Suppressor macrophage (primary cell): ENCODE data around the gene DNAH17.

Source experiments
- DNase-seq, 4 experiments: peaks; one replicate each; pipeline ENCODE4 v3.0.0-alpha.2; 2020 to 2022

DNAH17 gene

DNA sequence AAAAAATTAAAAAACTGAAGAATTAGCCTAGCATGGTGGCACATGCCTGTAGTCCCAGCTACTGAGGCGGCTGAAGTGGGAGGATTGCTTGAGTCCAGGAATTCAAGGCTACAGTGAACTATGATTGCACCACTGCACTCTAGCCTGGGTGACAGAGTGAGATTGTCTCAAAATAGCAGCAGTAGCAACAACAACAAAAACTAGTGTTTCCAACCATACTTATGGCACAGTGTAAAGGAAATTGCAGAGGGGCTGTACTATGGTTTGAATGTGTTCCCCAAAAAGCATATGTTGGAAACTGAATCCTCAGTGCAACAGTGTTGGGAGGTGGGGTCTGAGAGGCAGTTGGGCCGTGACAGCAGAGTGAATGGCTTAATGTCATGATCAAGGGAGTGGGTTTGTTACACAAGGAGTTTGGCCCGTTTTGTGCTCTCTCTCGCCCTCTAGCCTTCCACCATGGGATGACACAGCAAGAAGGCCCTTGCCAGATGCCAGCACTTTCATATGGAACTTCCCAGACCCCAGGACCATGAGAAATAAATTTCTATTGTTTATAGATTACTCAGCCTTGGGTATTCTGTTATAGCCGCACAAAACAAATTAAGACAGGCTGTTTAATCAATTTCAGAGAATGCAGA, 128.7 kb downstream of the DNAH17 start:
- peak; percentile 28 to 65 (median 42) for DNase-seq

DNA sequence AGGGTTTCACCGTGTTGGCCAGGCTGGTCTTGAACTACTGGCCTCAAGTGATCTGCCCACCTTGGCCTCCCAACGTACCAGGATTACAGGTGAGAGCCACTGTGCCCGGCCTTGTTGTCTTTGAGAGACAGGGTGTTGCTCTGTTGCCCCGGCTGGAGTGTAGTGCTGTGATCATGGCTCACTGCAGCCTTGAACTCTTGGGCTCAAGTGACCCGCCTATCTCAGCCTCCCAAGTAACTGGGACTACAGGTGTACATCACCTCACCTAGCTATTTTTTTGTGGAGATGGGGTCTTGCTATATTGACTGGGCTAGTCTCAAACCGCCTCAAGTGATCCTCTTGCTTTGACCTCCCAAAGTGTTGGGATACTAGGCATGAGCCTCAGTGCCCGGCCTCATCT, 130.4 kb downstream of the DNAH17 start:
- DNase-seq = no peak

GRCh38 chr17:78444392-78444791, 132.8 kb downstream of the DNAH17 start:
- no peak for DNase-seq

- peak; percentile 97 to 100 (median 98) for DNase-seq
Measured at GRCh38 chr17:78442648-78443218, 134.5 kb downstream of the DNAH17 start.

- DNase-seq = no peak
Measured at GRCh38 chr17:78441271-78441971, 135.8 kb downstream of the DNAH17 start.

GRCh38 chr17:78438694-78439325, 138.4 kb downstream of the DNAH17 start:
- no peak for DNase-seq

- DNase-seq = no peak
Measured at GRCh38 chr17:78438271-78438691, 138.9 kb downstream of the DNAH17 start.

- DNase-seq = no peak
Measured at GRCh38 chr17:78437508-78438169, 139.6 kb downstream of the DNAH17 start.

- no peak for DNase-seq
Measured at GRCh38 chr17:78435330-78436005, 141.7 kb downstream of the DNAH17 start.

DNA sequence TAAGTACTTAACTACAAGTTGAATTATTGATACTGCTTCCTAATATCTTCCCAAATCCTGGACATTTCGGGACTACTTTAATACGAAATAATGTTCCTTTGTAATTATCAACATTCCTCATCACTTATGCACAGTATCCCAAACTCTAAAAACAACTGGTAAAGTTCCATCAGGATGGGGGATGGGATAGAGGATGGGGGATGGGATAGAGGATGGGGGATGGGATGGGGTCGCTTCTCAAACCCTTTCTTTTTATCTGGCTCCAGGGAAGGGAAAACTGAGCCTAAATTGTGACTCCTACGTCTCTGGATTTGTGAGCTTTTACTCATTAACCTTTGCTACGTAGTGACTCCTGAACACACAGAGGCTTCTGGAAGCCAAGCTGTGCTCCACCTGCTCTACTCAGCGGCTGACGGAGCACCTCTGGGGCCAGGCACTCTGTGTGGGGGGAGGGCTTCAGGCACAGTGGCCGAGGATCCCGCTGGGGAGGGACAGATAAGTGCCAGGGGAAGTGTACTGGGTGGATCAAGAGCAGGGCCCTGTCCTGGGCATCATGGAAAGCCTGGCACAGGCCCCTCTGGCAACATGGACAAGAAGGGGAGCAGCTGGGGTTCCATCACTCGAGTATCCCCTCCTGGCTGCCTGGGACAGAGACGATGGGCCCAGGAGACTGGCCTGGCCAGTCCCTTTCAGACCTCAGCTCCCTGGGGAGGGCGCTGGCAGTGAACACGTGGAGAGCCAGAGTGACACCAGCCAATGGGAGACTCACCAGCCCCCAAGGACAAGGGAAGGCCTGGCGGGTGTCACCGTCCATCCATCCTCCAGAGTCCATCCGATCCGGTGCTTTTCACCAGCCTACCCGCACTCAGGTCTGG, 142.5 kb downstream of the DNAH17 start:
- DNase-seq = no peak

DNA sequence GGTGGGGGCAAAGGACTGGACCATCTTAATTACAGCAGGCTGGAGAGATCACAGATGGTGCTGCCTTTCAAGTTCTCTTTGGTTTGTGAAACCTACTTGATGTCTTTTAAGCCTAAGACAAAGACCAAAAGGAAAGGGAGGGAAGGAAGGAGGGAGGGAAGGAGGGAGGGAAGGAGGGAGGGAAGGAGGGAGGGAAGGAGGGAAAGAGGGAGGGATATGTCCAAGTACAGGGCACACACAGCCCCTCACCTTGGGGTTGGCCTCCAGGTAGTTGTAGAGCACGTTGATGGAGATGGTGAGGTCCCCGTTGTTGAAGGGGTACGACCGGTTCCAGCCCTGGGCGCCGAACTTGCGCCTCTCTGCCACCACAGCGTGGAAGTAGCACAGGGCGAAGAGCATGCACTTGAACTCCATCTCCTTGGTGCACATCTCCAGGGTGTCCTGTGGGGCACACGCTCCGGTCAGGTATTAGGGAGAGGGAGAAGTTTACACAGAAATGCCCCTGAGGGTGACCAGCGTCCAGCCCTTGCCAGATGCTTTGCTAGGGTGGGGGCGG, 143.3 kb downstream of the DNAH17 start:
- no peak for DNase-seq

DNA sequence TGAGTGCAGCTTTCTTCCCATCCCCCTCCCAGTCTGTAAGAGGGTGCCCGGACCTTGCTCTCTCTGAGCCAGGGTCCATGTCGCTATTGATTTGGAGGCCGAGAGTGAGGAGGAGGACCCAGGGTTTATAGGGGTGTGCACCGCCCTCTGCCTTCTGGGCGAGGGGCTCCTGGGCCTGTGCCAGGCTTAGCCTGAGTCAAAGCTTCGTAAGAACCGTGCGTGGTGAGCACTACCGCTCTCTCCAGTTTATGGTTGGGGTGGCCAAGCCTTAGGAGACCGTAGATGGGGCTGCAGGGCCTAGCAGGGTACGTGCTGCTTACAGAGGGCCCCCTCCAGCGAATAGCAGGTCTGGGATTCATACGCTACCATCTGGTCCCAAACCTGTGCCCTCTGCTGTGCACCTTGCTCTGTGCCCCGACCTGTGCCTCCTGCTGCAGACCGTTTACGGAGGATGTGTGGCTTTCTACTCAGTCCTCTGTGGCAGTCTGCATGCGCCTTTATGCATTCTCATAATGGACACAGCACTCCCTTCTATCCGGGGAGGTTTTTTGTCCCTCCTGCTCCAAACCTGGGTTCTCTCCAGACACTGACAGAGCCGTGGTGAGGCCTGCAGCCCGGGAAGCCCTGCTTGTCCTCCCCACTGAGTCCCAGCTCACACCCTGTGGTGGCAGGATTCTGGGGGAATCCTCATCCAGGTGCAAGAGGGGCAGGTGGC, 144.0 kb downstream of the DNAH17 start:
- DNase-seq = no peak

DNA sequence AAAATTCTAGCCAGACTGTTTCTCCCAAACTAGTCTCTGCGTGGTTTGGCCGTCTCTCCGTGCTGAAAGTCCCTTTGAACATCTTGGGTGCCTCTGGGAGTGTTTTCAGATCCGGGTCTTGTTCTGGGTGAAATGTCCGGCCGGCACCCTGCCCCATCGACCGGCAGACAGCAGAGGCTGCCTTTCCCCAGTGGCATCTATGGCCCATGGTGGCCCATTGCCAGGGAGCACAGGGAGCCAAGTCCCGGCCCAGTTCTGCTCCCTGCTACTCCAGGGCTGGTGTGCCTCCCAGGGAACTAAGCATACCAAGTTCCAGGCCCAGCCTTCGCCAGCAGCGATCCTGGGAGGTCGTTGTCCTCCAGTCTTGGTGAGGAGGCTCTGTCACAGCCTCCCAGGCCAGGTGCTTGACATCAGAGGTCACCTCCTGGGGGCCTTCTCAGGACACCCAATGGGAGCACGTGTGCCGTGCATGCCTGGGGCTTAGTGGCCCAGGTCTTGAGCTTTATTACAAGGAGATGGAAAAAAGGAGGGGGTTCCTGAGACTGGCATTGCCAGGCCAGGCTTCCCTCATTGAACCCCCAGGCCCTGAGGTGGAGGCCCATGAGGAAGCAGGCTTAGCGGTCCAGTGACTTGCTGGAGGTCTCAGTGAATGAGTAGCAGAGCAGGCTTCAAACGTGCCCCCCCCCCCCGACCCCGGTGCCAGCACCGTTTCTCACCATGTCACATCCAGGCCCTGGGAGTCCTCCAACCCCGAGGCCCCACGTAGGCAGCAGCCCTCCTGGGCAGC, 144.8 kb downstream of the DNAH17 start:
- DNase-seq = no peak

- DNase-seq = no peak
Measured at GRCh38 chr17:78431692-78431958, 145.6 kb downstream of the DNAH17 start.

DNA sequence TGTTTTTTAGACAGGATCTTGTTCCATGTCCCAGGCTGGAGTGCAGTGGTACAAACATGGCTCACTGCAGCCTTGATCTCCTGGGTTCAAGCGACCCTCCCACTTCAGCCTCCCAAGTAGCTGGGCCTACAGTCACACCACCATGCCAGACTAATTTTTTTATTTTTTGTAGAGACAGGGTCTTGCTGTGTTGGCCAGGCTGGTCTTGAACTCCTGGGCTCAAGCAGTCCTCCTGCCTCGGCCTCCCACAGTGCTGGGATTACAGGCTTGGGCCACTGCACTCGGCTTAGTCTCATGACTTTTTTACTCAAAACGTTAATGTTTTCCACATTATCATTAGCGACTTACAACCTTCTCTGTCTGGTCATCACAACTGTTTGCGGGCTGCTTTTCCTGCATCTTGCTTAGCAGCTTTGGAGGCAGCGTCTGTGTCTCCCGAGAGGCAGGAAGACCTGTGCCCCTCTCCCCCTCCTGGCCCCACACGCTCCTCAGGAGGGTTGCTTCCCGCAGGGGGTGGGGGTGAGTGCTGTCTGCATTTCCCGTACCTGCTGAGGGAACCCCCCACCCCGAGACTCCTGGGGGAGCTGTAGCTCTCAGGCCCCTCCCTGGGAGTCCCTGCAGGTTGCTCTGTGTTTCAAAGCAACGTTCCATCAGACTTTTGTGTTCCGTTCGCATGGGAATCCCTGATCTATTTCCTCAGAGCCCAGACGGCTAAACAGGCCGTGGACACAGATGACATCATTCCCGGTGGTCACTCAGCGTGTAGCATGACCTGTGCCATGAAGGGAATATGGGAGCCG, 146.1 kb downstream of the DNAH17 start:
- DNase-seq = no peak

- no peak for DNase-seq
Measured at GRCh38 chr17:78429618-78429995, 147.6 kb downstream of the DNAH17 start.

GRCh38 chr17:78428836-78429617, 148.2 kb downstream of the DNAH17 start:
- DNase-seq = no peak

GRCh38 chr17:78428025-78428575, 149.1 kb downstream of the DNAH17 start:
- no peak for DNase-seq
